HG03439 (cell line): Measurements from ENCODE around the gene CTBP2.
"Not testable (repeated sequence)": the region's sequence is repeated elsewhere in the genome, so short reads cannot be mapped to it uniquely, and the experiment has no call there.

Experiments
- ATAC-seq: cut with Tn5 transposase; IDR thresholded peaks from one replicate; pipeline ENCODE4 v1.9.1; 2021; ENCODE audit warnings: mild to moderate bottlenecking, moderate library complexity; ENCODE audit not compliant: unreplicated experiment

The CTBP2 gene

GRCh38 chr10:125187238-125188194 is 27.2 kb upstream of the CTBP2 start:
- no peak for ATAC-seq

DNA sequence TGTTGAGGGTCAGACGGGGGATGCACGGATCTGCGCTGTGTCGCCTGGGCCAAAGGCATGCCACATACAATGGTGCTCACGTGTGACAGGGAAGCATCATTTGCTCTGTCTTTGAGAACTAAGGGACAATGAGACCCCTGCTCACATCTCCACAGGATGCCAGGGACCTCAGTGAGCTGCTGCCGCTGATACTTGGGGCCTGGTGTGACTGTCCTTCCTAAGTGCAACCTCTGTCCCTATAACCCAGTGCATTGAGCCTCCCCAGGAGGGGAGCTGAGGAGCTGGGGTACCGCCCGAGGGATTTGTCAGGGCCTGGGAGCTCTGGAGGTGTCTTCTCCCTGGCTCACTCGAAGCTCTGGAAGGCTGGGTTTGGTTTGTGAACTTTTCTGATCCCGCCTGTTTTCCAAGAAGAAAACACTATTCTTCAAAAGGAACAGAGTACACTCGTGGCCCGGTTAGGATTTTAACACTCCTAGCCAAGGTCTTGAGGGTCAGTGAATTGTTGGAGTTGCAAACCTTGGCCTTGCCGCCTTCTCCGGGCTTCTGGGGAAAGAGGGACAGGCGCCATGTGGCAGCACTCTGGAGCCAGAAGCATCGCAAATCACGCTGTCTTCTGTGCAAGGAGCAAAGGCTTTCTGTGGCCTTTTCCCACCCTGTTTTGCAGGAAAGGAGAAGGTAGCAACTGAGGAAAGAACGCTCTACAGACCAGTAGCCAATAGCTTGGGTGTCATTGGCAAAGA is 26.2 kb upstream of the CTBP2 start:
- no peak for ATAC-seq

DNA sequence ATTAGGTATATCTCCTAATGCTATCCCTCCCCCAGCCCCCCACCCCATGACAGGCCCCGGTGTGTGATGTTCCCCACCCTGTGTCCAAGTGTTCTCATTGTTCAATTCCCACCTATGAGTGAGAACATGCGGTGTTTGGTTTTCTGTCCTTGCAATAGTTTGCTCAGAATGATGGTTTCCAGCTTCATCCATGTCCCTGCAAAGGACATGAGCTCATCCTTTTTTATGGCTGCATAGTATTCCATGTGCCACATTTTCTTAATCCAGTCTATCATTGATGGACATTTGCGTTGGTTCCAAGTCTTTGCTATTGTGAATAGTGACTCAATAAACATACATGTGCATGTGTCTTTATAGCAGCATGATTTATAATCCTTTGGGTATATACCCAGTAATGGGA is 18.7 kb upstream of the CTBP2 start:
- ATAC-seq: not testable (repeated sequence)

DNA sequence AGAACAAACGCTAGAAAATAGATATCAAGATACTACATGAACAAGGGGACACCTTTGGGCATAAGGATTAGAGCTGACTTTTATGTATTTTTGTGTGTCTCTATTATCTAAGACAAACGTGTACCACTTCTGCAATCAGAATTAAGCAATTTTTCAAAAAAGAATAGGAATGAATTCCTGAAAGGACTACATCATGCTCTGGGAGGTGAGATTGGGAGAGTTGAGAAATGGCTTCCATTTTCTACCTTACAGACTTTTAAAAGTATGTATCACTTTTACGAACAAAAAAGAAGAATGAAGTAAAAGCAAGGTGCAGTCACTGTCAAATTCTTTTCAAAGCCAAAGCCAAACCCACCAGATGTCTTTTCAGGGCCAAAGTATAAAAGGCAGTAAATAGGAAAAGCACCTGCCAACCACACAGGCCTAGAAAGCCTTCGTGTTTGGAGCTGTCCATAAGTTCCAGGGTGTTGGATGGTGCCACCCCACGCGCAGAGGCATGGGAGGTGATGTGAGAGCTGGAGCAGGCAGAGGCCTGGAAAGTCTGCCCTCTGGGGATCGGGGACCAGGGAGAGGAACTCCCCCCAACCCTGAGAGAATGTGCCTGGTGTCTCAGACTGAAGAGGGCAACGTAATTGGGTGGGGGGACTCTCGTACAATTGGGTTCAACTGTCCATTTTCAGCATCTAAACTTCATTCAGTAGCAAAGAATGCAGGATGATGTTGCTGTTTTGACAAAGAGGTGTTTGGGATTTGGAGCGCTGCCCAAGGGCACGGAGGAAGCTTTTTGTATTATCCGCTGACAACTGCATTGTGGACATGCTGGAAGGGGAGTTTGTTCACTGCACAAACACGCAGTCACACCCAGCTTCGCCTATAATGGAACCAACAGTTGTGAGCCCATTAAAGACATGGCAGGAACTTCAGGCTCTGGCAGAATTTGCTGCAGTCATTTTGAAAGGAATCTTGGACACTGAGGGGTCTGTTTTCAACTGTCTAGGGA is 17.6 kb upstream of the CTBP2 start:
- ATAC-seq: no peak

GRCh38 chr10:125175807-125176206 is 15.4 kb upstream of the CTBP2 start:
- ATAC-seq: no peak

- no peak for ATAC-seq
These were observed 14.0 kb upstream of the CTBP2 start for GRCh38 chr10:125174360-125174759.

- no peak for ATAC-seq
These were observed 12.3 kb upstream of the CTBP2 start for GRCh38 chr10:125172694-125173093.

DNA sequence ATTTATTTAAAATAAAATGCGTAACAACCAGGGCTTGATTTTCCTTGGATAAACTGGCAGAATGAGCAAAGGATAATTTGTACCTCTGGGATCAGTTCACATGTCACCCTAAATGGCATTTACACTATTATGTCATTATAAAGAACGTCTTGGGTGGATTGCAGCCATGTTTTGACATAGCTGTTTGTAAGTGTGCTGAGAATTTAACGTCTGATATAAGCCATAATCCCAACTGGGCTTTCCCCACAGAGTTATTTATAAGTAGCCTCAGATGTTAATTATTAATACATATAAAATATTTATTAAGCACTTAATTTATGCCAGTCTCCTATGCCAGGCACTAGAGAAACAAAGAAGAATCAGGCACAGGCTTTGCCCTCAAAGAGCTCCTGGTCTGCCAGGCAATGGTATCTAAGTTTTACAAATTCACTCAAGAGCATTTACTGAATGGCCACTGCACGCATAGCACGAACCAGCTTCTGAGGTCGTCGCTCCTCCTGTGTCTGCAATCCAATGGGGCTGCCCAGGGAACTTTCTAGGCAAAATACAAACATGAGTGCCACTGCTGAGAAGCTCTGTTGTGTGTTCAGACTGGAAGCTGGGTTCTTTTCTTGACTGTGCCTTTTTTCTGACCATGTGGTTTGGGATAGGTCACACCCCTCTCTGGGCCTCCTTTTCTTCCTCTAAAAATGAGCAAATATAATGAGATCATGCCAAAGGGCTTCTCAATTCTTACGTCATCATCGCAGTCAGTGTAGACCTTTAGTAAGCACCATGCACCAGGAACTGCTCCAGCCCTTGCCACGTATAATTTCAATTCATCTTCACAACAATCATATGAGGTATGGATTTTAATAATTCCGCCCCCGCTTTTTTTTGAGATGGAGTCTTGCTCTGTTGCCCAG is 11.3 kb upstream of the CTBP2 start:
- no peak for ATAC-seq

DNA sequence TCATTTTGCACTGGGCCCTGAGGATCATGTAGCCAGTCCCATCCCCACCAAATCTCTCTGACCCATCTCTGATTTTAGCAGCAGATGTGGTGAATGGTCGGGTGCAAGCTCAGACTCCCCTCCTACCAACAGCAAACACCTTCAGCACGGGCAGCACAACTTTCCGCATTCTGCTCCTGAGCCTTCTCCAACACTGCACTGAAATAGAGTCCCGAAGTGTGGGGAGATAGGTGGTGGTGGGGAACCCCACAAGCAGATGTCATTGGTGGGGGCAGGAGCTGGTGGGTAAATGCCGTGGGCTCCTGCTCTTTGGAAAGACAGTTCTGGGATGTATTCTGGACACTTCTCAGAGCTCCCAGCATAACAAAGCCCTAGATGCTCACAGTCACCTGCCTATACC is 9.6 kb upstream of the CTBP2 start:
- no peak for ATAC-seq

DNA sequence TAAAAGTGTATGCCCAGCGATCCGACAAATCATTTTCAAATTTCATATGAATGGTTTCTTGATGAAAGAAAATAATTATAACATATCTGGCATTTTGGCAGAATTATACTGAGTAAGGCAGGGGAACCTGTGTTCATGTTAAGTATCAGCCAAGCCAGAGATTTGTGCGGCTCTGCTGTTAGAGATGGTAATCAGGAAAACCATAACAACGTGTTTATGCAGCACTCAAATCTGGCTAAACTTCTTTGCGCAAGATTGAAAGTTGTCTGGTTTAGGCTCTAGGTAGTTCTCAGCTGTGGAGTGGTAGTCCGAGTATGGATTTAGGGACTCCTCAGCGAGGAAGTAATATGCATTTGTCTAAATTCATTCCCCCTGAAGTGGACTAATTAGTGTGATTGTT is 8.9 kb upstream of the CTBP2 start:
- no peak for ATAC-seq

DNA sequence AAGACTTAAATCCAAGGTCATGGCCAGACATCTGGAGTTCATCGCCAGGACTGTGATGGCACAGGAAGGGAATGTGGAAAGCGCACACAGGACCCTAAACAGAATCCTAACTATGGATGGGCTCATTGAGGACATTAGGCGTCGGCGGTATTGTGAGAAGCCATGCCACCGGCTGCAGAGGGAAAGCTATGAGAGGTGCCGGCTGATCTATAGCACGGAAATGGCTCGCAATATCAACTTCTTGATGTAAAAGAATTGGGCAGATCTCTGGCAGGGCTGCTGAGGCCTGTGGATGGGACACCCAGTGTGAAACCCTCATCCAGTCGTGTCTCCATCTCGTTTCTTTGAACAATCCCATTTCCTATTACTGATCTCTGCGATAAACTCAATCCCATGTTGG is 6.3 kb upstream of the CTBP2 start:
- no peak for ATAC-seq

GRCh38 chr10:125165584-125166573 is 5.5 kb upstream of the CTBP2 start:
- no peak for ATAC-seq

GRCh38 chr10:125164421-125164820 is 4.1 kb upstream of the CTBP2 start:
- ATAC-seq: no peak

- no peak for ATAC-seq
These were observed 3.4 kb upstream of the CTBP2 start for GRCh38 chr10:125163803-125164202.

DNA sequence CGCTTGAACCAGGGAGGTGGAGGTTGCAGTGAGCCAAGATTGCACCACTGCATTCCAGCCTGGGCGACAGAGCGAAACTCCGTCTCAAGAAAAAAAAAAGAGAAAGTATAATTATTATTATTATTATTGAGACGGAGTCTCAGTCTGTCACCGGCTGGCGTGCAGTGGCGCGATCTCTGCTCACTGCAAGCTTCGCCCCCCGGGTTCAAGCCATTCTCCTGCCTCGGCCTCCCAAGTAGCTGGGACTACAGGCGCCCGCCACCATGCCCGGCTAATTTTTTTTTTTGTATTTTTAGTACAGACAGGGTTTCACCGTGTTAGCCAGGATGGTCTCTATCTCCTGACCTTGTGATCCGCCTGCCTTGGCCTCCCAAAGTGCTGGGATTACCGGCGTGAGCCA is 2.9 kb upstream of the CTBP2 start:
- not testable (repeated sequence) for ATAC-seq

DNA sequence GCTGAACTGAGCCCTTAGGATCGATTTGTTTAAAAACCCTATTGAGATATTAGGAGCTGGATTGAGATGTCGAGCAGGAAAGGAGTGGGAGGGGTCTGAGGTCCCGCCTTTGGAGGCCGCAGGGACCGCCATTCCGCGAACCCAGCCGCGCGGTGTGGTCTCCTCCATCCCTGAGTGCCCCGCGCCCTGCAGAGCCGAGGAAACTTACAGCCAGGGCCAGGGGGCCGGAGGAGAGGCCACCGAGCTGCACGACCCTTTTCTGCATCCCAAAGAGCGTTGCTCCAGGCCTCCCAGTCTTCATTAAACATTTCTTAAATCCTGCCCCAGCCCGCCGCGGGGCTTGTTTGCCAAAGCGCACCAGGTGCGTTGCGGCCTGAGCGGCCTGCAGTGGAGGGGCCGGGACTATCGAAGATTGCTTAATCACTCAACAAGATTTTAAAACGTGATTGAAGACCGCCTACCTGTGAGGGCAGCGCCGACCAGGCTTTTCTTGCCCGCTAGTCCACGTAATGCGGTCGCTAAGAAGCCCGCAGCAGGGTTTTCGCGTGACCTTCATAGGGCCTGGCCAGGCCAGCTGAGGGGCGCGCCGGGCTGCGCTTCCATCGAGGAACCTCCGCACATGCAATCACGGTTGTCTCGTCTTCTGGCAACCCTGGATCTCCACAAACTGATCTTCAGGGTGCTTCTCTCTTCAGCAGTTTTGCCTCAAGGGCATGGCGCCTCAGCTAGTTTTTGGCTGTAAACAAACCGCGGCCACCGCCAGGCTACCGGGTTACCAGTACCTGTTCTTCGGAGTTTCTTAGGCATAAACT is 2.0 kb upstream of the CTBP2 start:
- ATAC-seq: no peak

- ATAC-seq: no peak
These were observed 1.4 kb upstream of the CTBP2 start for GRCh38 chr10:125161707-125162119.
